Activated B cell treated with CpG ODN at 0.5 μM for 24 hours (primary cell): ENCODE data around the gene C1QA. TPM values are rescaled to one million over a fixed set of nuclear protein-coding genes. Genes with fewer than 3 reads are reported as not detected.

Experiments used
- ATAC-seq: fragments of 200-7000 bp; cut with Tn5 transposase; one replicate; pipeline ENCODE4 v1.10.0; 2021; ENCODE audit warnings: low read depth, mild to moderate bottlenecking, moderate library complexity
- CTCF ChIA-PET: fragments of 350-600 bp; sonication (Branson Sonifier 250); formaldehyde crosslinking; loops from one replicate; lab custom pipeline; 2021; ENCODE audit warnings: antibody characterized with exemption; lab: Charles Lee
- POLR2A ChIA-PET: fragments of 350-600 bp; sonication (Branson Sonifier 250); formaldehyde crosslinking; loops from one replicate; lab custom pipeline; 2021; ENCODE audit warnings: antibody characterized with exemption; lab: Charles Lee
- DNase-seq: peaks from one replicate; pipeline ENCODE4 v3.0.0; 2022
- H3K27ac Mint-ChIP-seq: one replicate; pipeline ENCODE4 v1.8.0; 2020; ENCODE audit warnings: mixed read lengths
- H3K27me3 Mint-ChIP-seq: one replicate; pipeline ENCODE4 v1.8.0; 2021; ENCODE audit warnings: mixed read lengths
- H3K36me3 Mint-ChIP-seq: one replicate; pipeline ENCODE4 v1.8.0; 2021; ENCODE audit warnings: low read depth, mixed read lengths
- H3K4me1 Mint-ChIP-seq: one replicate; pipeline ENCODE4 v1.8.0; 2021; ENCODE audit warnings: mixed read lengths
- H3K4me3 Mint-ChIP-seq: one replicate; pipeline ENCODE4 v1.8.0; 2020; ENCODE audit warnings: mild to moderate bottlenecking, mixed read lengths
- H3K9me3 Mint-ChIP-seq: one replicate; pipeline ENCODE4 v1.8.0; 2020; ENCODE audit warnings: mixed read lengths
- intact Hi-C: fragments of 100-400 bp; cut with micrococcal nuclease; formaldehyde crosslinking; loops from one replicate; pipeline ENCODE4 v1.15.1; 2024
- total RNA-seq: library from RNA; stranded (reverse); gene quantifications from 2 replicates; pipeline ENCODE4 v1.2.3, GENCODE V29; 2022
- TF ChIP-seq, protein P1 (sequence below): fragments of 200-600 bp; IDR thresholded peaks from one replicate; pipeline ENCODE4 v1.8.0; 2022; ENCODE audit warnings: antibody characterized with exemption, mild to moderate bottlenecking

C1QA gene
- total RNA-seq, 1 donor from 2014 or later, result not detected

DNA sequence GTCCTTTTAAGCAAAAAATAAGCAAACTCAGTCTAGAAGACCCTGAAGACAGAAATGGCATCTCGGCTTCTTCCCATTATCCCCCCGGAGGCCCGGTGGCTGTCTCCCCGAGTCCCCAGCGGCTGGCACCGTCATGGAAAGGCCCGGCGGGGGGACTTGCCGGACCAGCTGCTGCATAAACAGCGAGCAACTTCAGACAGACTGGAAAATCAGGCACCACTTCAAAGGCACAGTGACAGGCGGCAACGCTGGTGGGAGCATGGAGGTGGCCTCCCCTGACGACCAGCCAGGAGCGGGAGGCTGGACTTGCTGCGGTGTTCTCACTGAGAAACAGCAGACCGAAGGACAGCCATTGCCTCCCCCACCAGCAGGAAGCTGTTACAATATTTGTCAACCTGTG lies 18.4 kb upstream of the C1QA start:
- no peak overlapping the region for H3K27ac Mint-ChIP-seq
- no peak overlapping the region for H3K4me3 Mint-ChIP-seq
- TF ChIP-seq, protein P1, sequence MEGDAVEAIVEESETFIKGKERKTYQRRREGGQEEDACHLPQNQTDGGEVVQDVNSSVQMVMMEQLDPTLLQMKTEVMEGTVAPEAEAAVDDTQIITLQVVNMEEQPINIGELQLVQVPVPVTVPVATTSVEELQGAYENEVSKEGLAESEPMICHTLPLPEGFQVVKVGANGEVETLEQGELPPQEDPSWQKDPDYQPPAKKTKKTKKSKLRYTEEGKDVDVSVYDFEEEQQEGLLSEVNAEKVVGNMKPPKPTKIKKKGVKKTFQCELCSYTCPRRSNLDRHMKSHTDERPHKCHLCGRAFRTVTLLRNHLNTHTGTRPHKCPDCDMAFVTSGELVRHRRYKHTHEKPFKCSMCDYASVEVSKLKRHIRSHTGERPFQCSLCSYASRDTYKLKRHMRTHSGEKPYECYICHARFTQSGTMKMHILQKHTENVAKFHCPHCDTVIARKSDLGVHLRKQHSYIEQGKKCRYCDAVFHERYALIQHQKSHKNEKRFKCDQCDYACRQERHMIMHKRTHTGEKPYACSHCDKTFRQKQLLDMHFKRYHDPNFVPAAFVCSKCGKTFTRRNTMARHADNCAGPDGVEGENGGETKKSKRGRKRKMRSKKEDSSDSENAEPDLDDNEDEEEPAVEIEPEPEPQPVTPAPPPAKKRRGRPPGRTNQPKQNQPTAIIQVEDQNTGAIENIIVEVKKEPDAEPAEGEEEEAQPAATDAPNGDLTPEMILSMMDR, result no peak
- H3K4me1 Mint-ChIP-seq, result no peaks in the 10 kb centered on the region
- DNase-seq (no peak), ATAC-seq (no peak)
- intact Hi-C loops, result no loop called here
- no peaks in the 10 kb centered on the region for H3K9me3 Mint-ChIP-seq
- H3K36me3 Mint-ChIP-seq, result no peaks in the 10 kb centered on the region
- POLR2A ChIA-PET, result no interaction called here
- H3K27me3 Mint-ChIP-seq, result peaks cover 21% of the 10 kb centered on the region
- CTCF ChIA-PET, result no interaction called here

- H3K36me3 Mint-ChIP-seq, result no peaks in the 10 kb centered on the region
- intact Hi-C loops, result no loop called here
- H3K4me1 Mint-ChIP-seq, result no peaks in the 10 kb centered on the region
- no peak for DNase-seq
- no peaks in the 10 kb centered on the region for H3K9me3 Mint-ChIP-seq
- ChIA-PET CTCF (no interaction called here), POLR2A (no interaction called here)
- no peak overlapping the region for H3K4me3 Mint-ChIP-seq
- peaks cover 24% of the 10 kb centered on the region for H3K27me3 Mint-ChIP-seq
- no peak overlapping the region for H3K27ac Mint-ChIP-seq
- ATAC-seq, result no peak
- TF ChIP-seq, protein P1, result no peak
Measured at GRCh38 chr1:22619252-22619651, 17.2 kb upstream of the C1QA start.

DNA sequence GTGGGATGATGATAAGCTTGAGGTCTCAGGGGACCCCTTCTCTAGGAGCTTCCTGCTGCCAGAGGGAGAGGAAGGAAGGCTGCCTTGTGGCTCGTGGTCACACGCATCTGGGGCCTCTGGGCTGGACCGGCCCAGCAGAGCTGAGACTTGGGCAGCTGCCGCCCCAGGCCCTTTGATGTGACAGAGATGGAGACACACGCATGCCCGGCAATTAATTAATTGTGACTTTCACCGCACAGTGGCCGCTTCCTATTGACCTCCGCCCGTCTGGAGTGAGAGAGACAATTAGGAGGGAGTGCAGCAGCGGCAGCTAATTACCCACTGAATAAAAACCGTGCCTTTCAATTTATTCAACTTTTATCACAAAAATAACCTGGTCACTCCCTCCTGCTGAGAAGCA lies 16.6 kb upstream of the C1QA start:
- no peaks in the 10 kb centered on the region for H3K4me1 Mint-ChIP-seq
- peaks cover 21% of the 10 kb centered on the region for H3K27me3 Mint-ChIP-seq
- DNase-seq, result no peak
- CTCF ChIA-PET, result no interaction called here
- intact Hi-C loops, result no loop called here
- ATAC-seq, result no peak
- no peaks in the 10 kb centered on the region for H3K9me3 Mint-ChIP-seq
- POLR2A ChIA-PET, result no interaction called here
- H3K27ac Mint-ChIP-seq, result no peak overlapping the region
- TF ChIP-seq, protein P1, result no peak
- H3K36me3 Mint-ChIP-seq, result no peaks in the 10 kb centered on the region
- no peak overlapping the region for H3K4me3 Mint-ChIP-seq

- DNase-seq, result no peak
- ATAC-seq, result no peak
- H3K27ac Mint-ChIP-seq, result no peak overlapping the region
- ChIA-PET POLR2A (no interaction called here), CTCF (no interaction called here)
- H3K4me1 Mint-ChIP-seq, result no peaks in the 10 kb centered on the region
- no peak overlapping the region for H3K4me3 Mint-ChIP-seq
- H3K27me3 Mint-ChIP-seq, result peaks cover 27% of the 10 kb centered on the region
- TF ChIP-seq, protein P1, result no peak
- intact Hi-C loops, result no loop called here
- no peaks in the 10 kb centered on the region for H3K36me3 Mint-ChIP-seq
- no peaks in the 10 kb centered on the region for H3K9me3 Mint-ChIP-seq
Measured at GRCh38 chr1:22621761-22622160, 14.7 kb upstream of the C1QA start.

GRCh38 chr1:22625262-22625925 lies 11.0 kb upstream of the C1QA start:
- POLR2A ChIA-PET, result no interaction called here
- TF ChIP-seq, protein P1, result no peak
- ATAC-seq (no peak), DNase-seq (no peak)
- H3K4me1 Mint-ChIP-seq, result no peaks in the 10 kb centered on the region
- CTCF ChIA-PET, result no interaction called here
- no peaks in the 10 kb centered on the region for H3K36me3 Mint-ChIP-seq
- no peak overlapping the region for H3K27ac Mint-ChIP-seq
- H3K9me3 Mint-ChIP-seq, result no peaks in the 10 kb centered on the region
- intact Hi-C loops, result no loop called here
- no peak overlapping the region for H3K4me3 Mint-ChIP-seq
- peaks cover 36% of the 10 kb centered on the region for H3K27me3 Mint-ChIP-seq
